Midbrain (tissue), 1 donor: ENCODE measurements around the gene MRPS18C.
"Not testable (repeated sequence)": the region's sequence is repeated elsewhere in the genome, so short reads cannot be mapped to it uniquely, and the experiment has no call there.

ENCODE experiments used
- DNase-seq: peaks from one replicate; lab custom pipeline; 2025; lab: John Stamatoyannopoulos, UW

MRPS18C gene

DNA sequence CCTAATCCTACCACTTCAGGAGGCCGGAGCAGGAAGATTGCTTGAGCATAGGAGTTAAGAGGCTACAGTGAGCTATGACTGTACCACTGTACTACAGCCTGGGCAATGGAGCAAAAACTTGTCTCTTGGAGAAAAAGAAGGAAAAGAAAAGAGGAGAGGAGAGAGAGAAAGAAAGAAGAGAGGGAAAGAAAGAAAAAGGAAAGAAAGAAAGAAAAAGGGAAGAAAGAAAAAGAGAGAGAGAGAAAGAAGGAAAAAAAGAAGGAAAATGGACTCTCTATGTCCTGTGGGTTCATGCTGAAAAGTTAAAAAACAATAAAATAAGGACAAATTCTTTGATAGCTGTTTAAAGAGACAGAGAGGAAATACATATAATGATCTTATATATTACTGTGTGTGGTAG, 42.3 kb downstream of the MRPS18C start:
- no peak for DNase-seq

- not testable (repeated sequence) for DNase-seq
These were observed 45.8 kb downstream of the MRPS18C start for GRCh38 chr4:83501671-83502070.

DNA sequence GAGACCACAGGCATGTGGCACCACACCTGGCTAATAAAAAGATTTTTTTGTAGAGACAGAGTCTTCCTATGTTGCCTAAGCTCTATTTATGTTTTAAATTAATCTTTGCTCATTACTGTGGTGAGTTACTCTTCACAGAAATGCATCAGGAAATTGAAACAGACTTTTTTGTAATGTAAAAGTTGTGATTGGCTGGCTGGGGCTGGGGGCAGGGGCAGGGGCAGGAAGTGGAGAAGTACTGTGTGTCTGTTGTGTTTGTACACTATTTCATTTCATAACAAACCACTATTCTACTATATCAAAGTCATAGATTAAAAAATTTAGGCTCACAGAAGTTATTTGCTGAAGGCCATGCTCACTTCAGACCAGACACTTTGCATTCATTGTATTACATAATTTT, 48.1 kb downstream of the MRPS18C start:
- DNase-seq, result no peak

GRCh38 chr4:83504503-83504902, 48.6 kb downstream of the MRPS18C start:
- no peak for DNase-seq

GRCh38 chr4:83504996-83505395, 49.1 kb downstream of the MRPS18C start:
- no peak for DNase-seq

GRCh38 chr4:83509156-83509585, 53.3 kb downstream of the MRPS18C start:
- DNase-seq, result peak; percentile 18

GRCh38 chr4:83510442-83510841, 54.6 kb downstream of the MRPS18C start:
- DNase-seq, result no peak
